Endothelial cell (in vitro differentiated cells): ENCODE results near the gene FHOD3. TPM values are rescaled to one million over a fixed set of nuclear protein-coding genes. Genes with fewer than 3 reads are reported as not detected.

Experiments
- DNase-seq: peaks from one replicate; pipeline ENCODE4 v3.0.0; 2021; ENCODE audit warnings: low spot score
- H3K27ac Mint-ChIP-seq: one replicate; pipeline ENCODE4 v1.8.0; 2021; ENCODE audit warnings: mixed read lengths, inconsistent platforms; ENCODE audit not compliant: unreplicated experiment
- H3K27me3 Mint-ChIP-seq: one replicate; pipeline ENCODE4 v1.8.0; 2021; ENCODE audit warnings: mild to moderate bottlenecking, moderate library complexity, mixed read lengths, inconsistent platforms; ENCODE audit not compliant: unreplicated experiment
- H3K36me3 Mint-ChIP-seq: one replicate; pipeline ENCODE4 v1.8.0; 2021; ENCODE audit warnings: mild to moderate bottlenecking, low read depth, mixed read lengths, inconsistent platforms; ENCODE audit not compliant: unreplicated experiment
- H3K4me1 Mint-ChIP-seq: one replicate; pipeline ENCODE4 v1.8.0; 2021; ENCODE audit warnings: mild to moderate bottlenecking, mixed read lengths, inconsistent platforms; ENCODE audit not compliant: unreplicated experiment
- H3K4me3 Mint-ChIP-seq: one replicate; pipeline ENCODE4 v1.8.0; 2021; ENCODE audit warnings: mild to moderate bottlenecking, mixed read lengths, inconsistent platforms; ENCODE audit not compliant: unreplicated experiment
- H3K9me3 Mint-ChIP-seq: one replicate; pipeline ENCODE4 v1.8.0; 2021; ENCODE audit warnings: mixed read lengths, inconsistent platforms; ENCODE audit not compliant: unreplicated experiment
- CTCF ChIP-seq: fragments of 200-600 bp; sonication (generic); IDR thresholded peaks from one replicate; pipeline ENCODE4 v1.5.0; 2021; ENCODE audit warnings: antibody characterized with exemption; ENCODE audit not compliant: unreplicated experiment
- total RNA-seq: library from RNA; stranded (reverse); fragmentation: NEBNext Ultra II Directional; extraction: Animal tissue kit (Norgen Biotek cat#: 25700); gene quantifications from one replicate; pipeline ENCODE4 v1.2.1, GENCODE V29; 2021; ENCODE audit not compliant: unreplicated experiment

The FHOD3 gene
- total RNA-seq, 1 donor from 2014 or later: 0.67 TPM

- H3K9me3 Mint-ChIP-seq: no peaks in the 10 kb centered on the region
- no peak for DNase-seq
- no peak overlapping the region for H3K4me3 Mint-ChIP-seq
- peaks cover 6% of the 10 kb centered on the region for H3K36me3 Mint-ChIP-seq
- no peak overlapping the region for H3K27ac Mint-ChIP-seq
- peaks cover 3% of the 10 kb centered on the region for H3K27me3 Mint-ChIP-seq
- no peak for TF ChIP-seq CTCF
- peaks cover 11% of the 10 kb centered on the region for H3K4me1 Mint-ChIP-seq
These were observed 100.9 kb downstream of the FHOD3 start for GRCh38 chr18:36398419-36398818.

GRCh38 chr18:36399055-36399454 lies 101.5 kb downstream of the FHOD3 start:
- Mint-ChIP-seq H3K4me1 (peaks cover 11% of the 10 kb centered on the region), H3K27me3 (peaks cover 3% of the 10 kb centered on the region), H3K36me3 (peaks cover 2% of the 10 kb centered on the region), H3K27ac (no peak overlapping the region), H3K4me3 (no peak overlapping the region), H3K9me3 (no peaks in the 10 kb centered on the region)
- TF ChIP-seq CTCF: no peak
- no peak for DNase-seq

GRCh38 chr18:36401462-36401861 lies 103.9 kb downstream of the FHOD3 start:
- Mint-ChIP-seq H3K4me3 (no peak overlapping the region), H3K27me3 (peaks cover 7% of the 10 kb centered on the region), H3K36me3 (no peaks in the 10 kb centered on the region), H3K9me3 (no peaks in the 10 kb centered on the region), H3K4me1 (peaks cover 11% of the 10 kb centered on the region), H3K27ac (no peak overlapping the region)
- no peak for DNase-seq
- no peak for TF ChIP-seq CTCF

GRCh38 chr18:36402765-36403396 lies 105.4 kb downstream of the FHOD3 start:
- DNase-seq: no peak
- Mint-ChIP-seq H3K27ac (no peak overlapping the region), H3K4me3 (no peak overlapping the region), H3K4me1 (peaks cover 11% of the 10 kb centered on the region), H3K27me3 (peaks cover 7% of the 10 kb centered on the region), H3K9me3 (no peaks in the 10 kb centered on the region), H3K36me3 (no peaks in the 10 kb centered on the region)
- TF ChIP-seq CTCF: no peak

GRCh38 chr18:36403896-36404820 lies 106.6 kb downstream of the FHOD3 start:
- Mint-ChIP-seq H3K4me1 (peaks cover 11% of the 10 kb centered on the region), H3K27me3 (peaks cover 10% of the 10 kb centered on the region), H3K9me3 (no peaks in the 10 kb centered on the region), H3K36me3 (no peaks in the 10 kb centered on the region), H3K27ac (no peak overlapping the region), H3K4me3 (no peak overlapping the region)
- TF ChIP-seq CTCF: no peak
- no peak for DNase-seq
